Sigmoid colon (tissue), 7 donors: ENCODE data around the gene TACC2. TPM values are rescaled to one million over a fixed set of nuclear protein-coding genes. Genes with fewer than 3 reads are reported as not detected.

Experiments used
- DNase-seq: peaks from one replicate; pipeline ENCODE4 v3.0.0-alpha.2; 2019
- H3K27ac ChIP-seq, 4 donors: fragments of 200-600 bp; sonication (generic); one replicate each; pipeline ENCODE4 v1.5.1; 2016 to 2019; ENCODE audit warnings: mild to moderate bottlenecking in 1 of 4
- H3K27me3 ChIP-seq, 3 donors: fragments of 200-600 bp; sonication (generic); one replicate each; pipeline ENCODE4 v1.5.1; 2019; ENCODE audit warnings: mild to moderate bottlenecking in 1 of 3
- H3K36me3 ChIP-seq, 4 donors: fragments of 200-600 bp; sonication (generic); one replicate each; pipeline ENCODE4 v1.5.1; 2016 to 2019
- H3K4me1 ChIP-seq, 4 donors: fragments of 200-600 bp; sonication (generic); one replicate each; pipeline ENCODE4 v1.5.1; 2017 to 2019
- H3K4me3 ChIP-seq, 4 donors: fragments of 200-600 bp; sonication (generic); one replicate each; pipeline ENCODE4 v1.5.1; 2017 to 2019; ENCODE audit warnings: mild to moderate bottlenecking in 2 of 4, moderate library complexity in 1 of 4
- H3K9me3 ChIP-seq, 4 donors: fragments of 200-600 bp in 3 of 4; sonication (generic) in 3 of 4; one replicate each; pipeline versions ENCODE4 v1.5.1 to v1.6.1; 2013 to 2019
- CTCF ChIP-seq, 4 experiments: fragments of 450-650 bp in 3 of 4; fragments of 200-600 bp in 1 of 4; IDR thresholded peaks; one replicate each; pipeline ENCODE4 v1.5.1; 2016 to 2019; ENCODE audit warnings: antibody characterized with exemption in 4 of 4, mild to moderate bottlenecking in 3 of 4, moderate library complexity in 2 of 4
- EP300 ChIP-seq, 4 donors: sonication (generic); formaldehyde crosslinking; IDR thresholded peaks; one replicate each; pipeline ENCODE4 v1.6.1; 2017; ENCODE audit warnings: antibody characterized with exemption in 4 of 4
- POLR2A ChIP-seq, 2 donors: fragments of 450-650 bp; IDR thresholded peaks; one replicate each; pipeline ENCODE4 v1.6.1; 2016; ENCODE audit warnings: antibody characterized with exemption in 2 of 2, mild to moderate bottlenecking in 2 of 2, moderate library complexity in 2 of 2
- POLR2AphosphoS5 ChIP-seq, 4 donors: sonication (generic); formaldehyde crosslinking; IDR thresholded peaks; one replicate each; pipeline ENCODE4 v1.6.1; 2017; ENCODE audit warnings: antibody characterized with exemption in 4 of 4
- WGBS, 2 donors: extraction: QIAGEN DNeasy Blood & Tissue Kit; methylation state at CpG; one replicate each; pipeline ENCODE4 v1.1.7; 2013; 5-methylcytosine and 5-hydroxymethylcytosine counted together
- intact Hi-C: fragments of 100-400 bp; cut with DNase I; formaldehyde crosslinking; loops from one replicate; pipeline ENCODE4 v1.15.1; 2023
- polyA plus RNA-seq, 3 donors: library from polyadenylated mRNA; stranded (reverse); fragments of 200-250 nt; gene quantifications; one replicate each; pipeline ENCODE4 v1.2.3, GENCODE V29; 2013
- total RNA-seq, 4 donors: library from RNA; depleted of rRNA; stranded (reverse); fragments of >200 nt; gene quantifications; one replicate each; pipeline ENCODE4 v1.1.0, GENCODE V29; 2016
- donor health status: healthy with polysubstance abuse.
- donor health status: Bipolar disorder and iron deficiency.
- donor health status: healthy.

TACC2 gene
- total and polyA plus RNA-seq, 7 donors: 43.7 to 173 (median 71.0) TPM

DNA sequence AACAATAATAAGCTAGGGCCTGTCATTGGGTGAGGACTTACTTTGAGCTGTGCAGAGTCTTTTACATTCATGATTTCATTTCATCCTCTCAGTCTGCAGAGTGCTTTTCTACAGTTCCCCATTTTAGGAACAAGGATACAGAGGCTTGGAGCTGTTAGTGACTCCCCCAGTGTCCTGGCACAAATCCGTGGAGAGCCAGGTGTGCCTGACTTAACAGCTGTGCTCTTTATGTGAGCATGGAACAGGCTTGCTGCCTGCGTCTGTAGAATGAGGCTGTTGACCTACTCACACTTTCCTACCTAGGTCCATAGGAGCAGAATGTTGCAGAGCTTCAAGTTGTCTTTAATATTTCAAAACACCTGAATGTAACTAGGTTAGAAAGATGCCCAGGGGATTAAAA lies 231.8 kb downstream of the TACC2 start:
- TF ChIP-seq CTCF (IDR thresholded peaks at IDR 0.05) (no peak), EP300 (IDR thresholded peaks at IDR 0.05) (no peak), POLR2AphosphoS5 (IDR thresholded peaks at IDR 0.05) (no peak), POLR2A (IDR thresholded peaks at IDR 0.05) (no peak)
- 64 to 71% methylated on average over 2 of the region's 2 CpGs for WGBS, 2 donors
- Histone ChIP-seq H3K36me3 (peaks cover 33 to 98% (median 41%) of the 10 kb centered on the region in 4 donors), H3K27me3 (no peaks in the 10 kb centered on the region), H3K4me3 (no peak overlapping the region), H3K4me1 (no peaks in the 10 kb centered on the region), H3K27ac (no peak overlapping the region), H3K9me3 (no peaks in the 10 kb centered on the region)
- intact Hi-C loops: no loop called here
- no peak for DNase-seq

- intact Hi-C loops: no loop called here
- no peak overlapping the region for H3K4me3 ChIP-seq
- DNase-seq: no peak
- WGBS, 2 donors: 87 to 90% methylated on average over 5 of the region's 5 CpGs
- H3K4me1 ChIP-seq: no peaks in the 10 kb centered on the region
- no peak overlapping the region for H3K27ac ChIP-seq
- H3K36me3 ChIP-seq: peaks cover 38 to 100% (median 48%) of the 10 kb centered on the region in 4 donors
- no peaks in the 10 kb centered on the region for H3K27me3 ChIP-seq
- no peaks in the 10 kb centered on the region for H3K9me3 ChIP-seq
- no peak for TF ChIP-seq CTCF (IDR thresholded peaks at IDR 0.05)
- no peak for TF ChIP-seq POLR2A (IDR thresholded peaks at IDR 0.05)
- TF ChIP-seq POLR2AphosphoS5 (IDR thresholded peaks at IDR 0.05): no peak
- no peak for TF ChIP-seq EP300 (IDR thresholded peaks at IDR 0.05)
These were observed 233.0 kb downstream of the TACC2 start for GRCh38 chr10:122221958-122222357.

GRCh38 chr10:122222638-122223037 lies 233.7 kb downstream of the TACC2 start:
- intact Hi-C loops: no loop called here
- Histone ChIP-seq H3K27me3 (no peaks in the 10 kb centered on the region), H3K4me3 (no peak overlapping the region), H3K36me3 (peaks cover 45 to 100% (median 51%) of the 10 kb centered on the region in 4 donors), H3K9me3 (no peaks in the 10 kb centered on the region), H3K4me1 (no peaks in the 10 kb centered on the region), H3K27ac (no peak overlapping the region)
- WGBS, 2 donors: 91 to 94% methylated on average over 7 of the region's 7 CpGs
- DNase-seq: no peak
- no peak for TF ChIP-seq POLR2AphosphoS5 (IDR thresholded peaks at IDR 0.05)
- no peak for TF ChIP-seq CTCF (IDR thresholded peaks at IDR 0.05)
- TF ChIP-seq EP300 (IDR thresholded peaks at IDR 0.05): no peak
- no peak for TF ChIP-seq POLR2A (IDR thresholded peaks at IDR 0.05)

- intact Hi-C loops: no loop called here
These were observed 235.2 kb downstream of the TACC2 start for GRCh38 chr10:122224159-122224558.

More at GRCh38 chr10:122224159-122224558, 235.2 kb downstream of the TACC2 start:
- Histone ChIP-seq H3K4me3 (no peak overlapping the region), H3K27me3 (no peaks in the 10 kb centered on the region), H3K36me3 (peaks cover 41 to 100% (median 54%) of the 10 kb centered on the region in 4 donors), H3K4me1 (no peaks in the 10 kb centered on the region), H3K9me3 (no peaks in the 10 kb centered on the region), H3K27ac (no peak overlapping the region)
- DNase-seq: no peak
- 90 to 92% methylated on average over 9 of the region's 9 CpGs for WGBS, 2 donors
- TF ChIP-seq POLR2AphosphoS5 (IDR thresholded peaks at IDR 0.05): no peak
- no peak for TF ChIP-seq EP300 (IDR thresholded peaks at IDR 0.05)
- TF ChIP-seq CTCF (IDR thresholded peaks at IDR 0.05): no peak
- TF ChIP-seq POLR2A (IDR thresholded peaks at IDR 0.05): no peak
